ENCODE measurements around the gene ATP8A1.

GRCh38 chr4:42484630-42485029 is 172.3 kb downstream of the ATP8A1 start:
- TF ChIP-seq CTCF (IDR thresholded peaks at IDR 0.05; ENCODE audit: low read depth, low read length) (no peak), EZH2phosphoT487 (IDR thresholded peaks at IDR 0.05; ENCODE audit: low read depth) (no peak)

Data from OCI-LY3 (cell line).